HG03460 (cell line): Measurements from ENCODE around the gene CSNK2A1.
"Not testable (repeated sequence)": the region's sequence is repeated elsewhere in the genome, so short reads cannot be mapped to it uniquely, and the experiment has no call there.

Experiments
- ATAC-seq: cut with Tn5 transposase; IDR thresholded peaks from one replicate; pipeline ENCODE4 v1.9.1; 2021; ENCODE audit not compliant: unreplicated experiment

The CSNK2A1 gene

DNA sequence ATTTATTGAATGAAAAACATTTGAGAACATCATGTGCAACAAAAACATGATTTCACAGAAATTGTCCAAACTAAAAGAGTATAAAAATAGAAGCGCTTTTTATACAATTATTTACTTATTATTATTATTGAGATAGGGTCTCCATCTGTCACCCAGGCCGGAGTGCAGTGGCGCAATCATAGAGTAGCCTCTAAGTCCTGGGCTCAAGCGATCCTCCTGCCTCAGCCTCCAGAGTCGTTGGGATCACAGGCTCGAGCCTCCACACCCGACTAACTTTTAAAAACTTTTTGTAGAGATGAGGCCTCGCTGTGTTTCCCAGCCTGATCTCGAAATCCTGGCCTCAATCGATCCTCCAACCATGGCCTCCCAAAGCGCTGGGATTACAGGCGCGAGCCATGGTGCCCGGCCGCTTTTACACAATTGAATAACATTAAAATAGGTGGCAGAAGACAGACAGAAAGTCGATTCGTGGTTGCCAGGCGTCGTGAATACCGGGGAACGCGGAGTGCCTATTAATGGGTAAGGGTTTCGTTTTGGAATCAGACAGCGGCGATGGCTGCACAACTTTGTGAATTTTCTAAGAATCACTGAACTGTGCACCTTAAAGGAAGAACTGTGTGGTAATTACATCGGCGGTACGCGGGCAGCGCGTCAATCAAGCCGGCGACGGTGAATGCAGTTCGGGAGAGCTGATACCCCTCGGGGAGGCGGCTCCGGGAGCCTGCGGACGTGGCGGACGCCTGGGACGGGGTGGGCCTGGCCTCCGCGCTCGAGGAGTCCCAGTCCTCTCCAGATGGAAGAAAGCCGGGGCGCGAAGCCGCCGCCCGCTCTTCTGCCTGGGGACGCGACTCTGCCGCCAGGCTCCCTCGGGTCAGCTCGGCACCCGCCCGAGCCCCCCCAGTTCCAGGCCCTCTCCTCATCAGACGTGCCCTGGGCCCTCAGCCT, 82.1 kb downstream of the CSNK2A1 start:
- ATAC-seq: peak; percentile 21

DNA sequence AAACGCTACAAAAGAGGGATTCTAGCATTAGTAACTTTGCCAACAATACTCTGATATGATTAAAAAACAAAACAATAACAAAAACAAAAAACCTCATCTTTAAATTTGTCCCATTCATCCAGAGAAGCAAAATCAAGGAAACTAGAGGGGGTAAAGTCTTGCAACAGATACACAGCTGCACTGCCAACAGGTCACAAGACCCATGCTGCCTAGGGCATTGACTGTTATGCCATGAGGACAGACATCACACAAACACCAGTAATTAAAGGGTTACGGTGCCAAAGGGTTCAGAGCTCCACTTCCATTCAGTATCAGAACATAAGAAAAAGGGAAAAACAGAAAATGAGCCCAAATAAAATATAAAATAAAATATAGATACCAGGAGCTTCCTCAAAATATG, 82.9 kb downstream of the CSNK2A1 start:
- no peak for ATAC-seq

DNA sequence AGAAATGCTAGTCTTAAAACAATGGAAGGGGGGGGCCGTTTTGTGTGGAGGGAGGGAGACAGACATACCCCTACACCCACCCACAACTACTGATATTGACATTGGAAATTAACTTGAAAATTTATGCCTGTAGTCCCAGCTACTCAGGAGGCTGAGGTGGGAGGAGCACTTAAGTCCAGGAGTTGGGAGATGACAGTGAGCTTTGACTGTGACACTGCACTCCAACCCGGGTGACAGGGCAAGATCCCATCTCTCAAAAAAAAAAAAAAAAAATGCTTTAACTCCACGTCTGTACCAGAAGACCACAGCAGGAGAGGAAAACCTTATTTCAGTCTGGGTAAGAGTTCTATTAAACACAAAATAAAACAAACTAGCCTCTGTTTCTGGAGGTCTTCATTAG, 83.4 kb downstream of the CSNK2A1 start:
- ATAC-seq: no peak

DNA sequence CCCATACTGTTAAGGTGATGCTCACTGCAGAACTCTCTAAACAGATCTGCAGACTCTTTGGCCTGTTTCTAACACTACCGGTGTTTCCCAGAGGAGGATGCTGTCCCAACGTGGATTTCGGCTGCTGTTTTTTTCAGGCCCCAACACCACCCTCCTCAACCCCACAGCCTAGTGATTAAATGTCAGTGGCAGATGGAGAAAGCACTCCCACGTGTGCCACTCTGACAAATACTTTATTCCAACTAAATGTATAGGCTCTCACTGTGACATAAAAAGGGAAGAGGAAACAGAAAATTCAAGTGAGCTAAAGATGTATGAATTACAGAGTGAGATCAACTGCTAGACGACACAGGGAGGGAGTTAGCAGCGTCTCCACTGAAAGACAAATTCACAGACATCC, 84.8 kb downstream of the CSNK2A1 start:
- ATAC-seq: no peak

DNA sequence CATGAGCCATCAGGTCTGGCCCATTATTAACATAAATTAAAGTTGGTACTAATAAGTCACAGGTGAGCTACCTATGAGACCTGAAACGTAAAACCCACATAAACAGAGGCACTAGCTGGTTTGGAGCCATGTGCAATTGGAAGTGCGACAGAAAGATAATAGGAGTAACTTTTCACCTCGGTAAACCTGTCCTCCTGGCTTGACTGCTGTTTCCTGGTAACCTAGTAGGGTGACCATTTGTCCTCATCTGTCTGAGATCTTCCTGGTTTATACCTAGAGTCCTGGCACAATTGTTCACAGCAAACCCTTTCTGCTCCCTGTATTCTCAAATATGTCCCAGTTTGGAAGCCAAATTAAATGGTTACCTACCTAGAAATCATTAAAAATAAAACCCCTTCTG, 88.6 kb downstream of the CSNK2A1 start:
- no peak for ATAC-seq

DNA sequence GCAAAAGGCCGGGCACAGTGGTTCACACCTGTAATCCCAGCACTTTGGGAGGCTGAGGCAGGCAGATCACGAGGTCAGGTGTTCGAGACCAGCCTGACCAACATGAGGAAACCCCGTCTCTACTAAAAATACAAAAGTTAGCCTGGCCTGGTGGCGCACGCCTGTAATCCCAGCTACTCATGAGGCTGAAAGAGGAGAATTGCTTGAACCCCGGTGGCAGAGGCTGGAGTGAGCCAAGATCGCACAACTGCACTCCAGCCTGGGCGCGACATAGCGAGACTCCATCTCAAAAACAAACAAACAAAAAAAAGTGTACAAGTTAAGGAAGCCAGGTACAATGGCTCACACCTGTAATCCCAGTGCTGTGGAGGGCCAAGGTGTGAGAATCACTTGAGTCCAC, 91.6 kb downstream of the CSNK2A1 start:
- ATAC-seq: not testable (repeated sequence)

DNA sequence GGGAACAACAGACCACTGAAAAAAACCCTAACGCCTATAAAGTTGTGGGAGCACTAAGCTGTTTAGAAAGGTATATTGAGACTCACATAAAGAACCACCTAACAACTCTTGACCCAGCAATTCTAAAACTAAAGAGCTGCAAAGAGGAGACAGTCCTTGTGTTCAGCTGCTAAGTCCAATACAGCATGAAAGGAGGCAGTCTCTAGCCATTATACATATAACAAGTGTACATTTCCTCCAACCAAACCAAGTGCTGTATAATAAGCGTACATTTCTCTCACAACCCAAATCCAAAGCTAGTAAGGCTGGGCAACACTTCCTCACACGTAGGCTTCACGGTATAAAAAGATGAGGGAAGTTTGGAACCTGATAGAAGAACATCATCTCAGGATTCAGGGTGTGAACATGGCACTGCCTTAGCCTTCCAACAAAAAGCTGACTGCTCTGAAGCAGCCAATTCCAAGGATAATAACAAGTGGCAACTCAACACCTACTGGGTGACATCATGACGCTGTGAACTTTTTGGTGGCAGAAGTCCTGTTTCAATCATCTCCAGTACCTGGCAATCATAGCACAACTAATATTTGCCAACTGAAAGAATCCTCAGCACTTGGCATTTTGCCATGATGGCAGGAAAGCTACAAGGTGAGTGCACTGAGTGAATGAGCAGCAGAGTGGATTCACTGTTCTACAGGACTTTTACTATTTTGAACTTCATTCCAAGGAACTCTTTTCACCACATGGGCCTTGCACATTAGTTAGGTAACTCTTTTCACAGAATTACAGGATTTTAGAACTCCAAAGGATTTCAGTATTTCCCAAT, 97.9 kb downstream of the CSNK2A1 start:
- no peak for ATAC-seq

DNA sequence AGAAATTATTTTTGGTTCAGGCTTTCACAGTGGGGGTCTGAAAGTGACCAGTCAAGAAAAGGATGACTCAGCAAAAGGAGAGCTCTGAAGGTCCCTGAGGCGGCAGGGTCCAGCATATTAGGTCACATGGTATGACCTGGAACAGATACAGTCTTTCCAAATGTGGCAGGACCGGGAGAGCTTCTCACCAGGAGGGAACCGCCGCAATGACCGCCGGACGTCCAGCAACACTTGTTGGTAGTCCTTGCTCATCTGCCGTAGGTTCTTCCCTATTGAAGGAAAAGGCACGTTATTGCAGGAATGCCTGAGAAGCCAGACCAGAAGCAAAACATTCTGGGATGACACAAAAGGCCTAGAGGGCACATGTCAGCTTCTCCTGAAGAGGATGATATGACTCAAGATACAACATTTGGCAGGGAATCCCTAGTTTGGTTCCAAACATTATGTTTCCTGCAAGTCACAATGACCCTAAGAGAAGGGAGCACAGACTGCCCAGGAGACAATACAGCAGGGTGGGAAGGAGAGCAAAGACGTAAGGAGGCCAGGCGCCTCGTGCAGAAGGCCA, 98.6 kb downstream of the CSNK2A1 start:
- no peak for ATAC-seq

DNA sequence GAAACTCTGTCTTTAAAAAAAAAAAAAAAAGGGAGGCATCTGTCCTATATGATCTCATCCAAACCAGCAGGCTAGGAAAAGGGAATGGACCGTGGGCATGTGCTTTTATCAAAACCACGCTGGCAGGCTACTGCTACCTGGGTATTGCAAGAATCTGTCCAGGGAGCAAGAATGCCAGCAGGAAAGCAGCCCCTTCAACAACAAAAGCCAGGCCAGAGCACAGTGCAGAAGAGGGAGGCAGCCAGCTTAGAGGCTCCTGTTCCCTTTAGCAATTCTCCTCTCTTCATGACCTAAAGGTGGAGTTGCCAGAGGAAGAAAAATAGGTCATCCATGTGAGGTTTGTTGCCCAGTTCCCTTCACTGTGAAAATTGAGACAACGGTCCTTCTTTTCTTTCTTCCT, 99.5 kb downstream of the CSNK2A1 start:
- no peak for ATAC-seq

DNA sequence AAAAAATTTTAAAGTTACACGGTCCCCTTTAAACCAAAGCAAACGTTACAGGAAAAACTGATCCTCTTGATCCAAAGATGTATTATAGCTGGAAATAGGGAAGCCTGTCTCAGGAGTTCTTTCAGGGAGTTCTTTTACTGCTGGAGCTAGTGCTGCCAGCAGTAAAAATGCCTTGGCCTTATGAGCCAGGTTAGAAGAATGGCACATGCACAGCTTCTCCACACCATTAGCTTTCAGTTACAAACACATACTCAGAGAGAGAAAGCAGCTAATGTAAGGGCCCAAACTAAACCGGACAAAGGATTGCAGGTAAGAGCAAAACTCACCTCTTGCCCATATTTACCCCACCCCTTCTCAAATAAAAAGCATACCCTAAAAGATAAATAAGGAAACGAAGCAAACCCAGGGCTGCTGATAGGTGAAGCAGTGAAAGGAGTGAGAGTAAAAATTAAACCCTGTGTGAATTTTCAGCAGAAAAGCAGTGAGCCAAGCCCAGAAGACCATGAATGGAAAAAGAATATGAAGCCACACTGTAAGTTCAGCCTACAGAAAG, 100.3 kb downstream of the CSNK2A1 start:
- no peak for ATAC-seq

DNA sequence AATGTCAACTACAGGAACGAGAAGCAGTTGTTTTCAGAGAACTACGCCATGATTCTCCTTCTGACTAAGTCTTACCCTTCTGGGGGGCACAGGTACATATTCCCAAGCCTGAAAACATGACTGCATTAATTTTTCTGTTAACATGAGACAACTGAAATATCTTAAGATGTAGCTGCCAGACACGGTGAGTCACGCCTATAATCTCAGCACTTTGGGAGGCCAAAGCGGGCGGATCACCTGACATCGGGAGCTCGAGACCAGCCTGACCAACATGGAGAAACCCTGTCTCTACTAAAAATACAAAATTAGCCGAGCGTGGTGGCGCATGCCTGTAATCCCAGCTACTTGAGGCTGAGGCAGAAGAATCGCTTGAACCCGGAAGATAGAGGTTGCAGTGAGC, 103.0 kb downstream of the CSNK2A1 start:
- no peak for ATAC-seq

DNA sequence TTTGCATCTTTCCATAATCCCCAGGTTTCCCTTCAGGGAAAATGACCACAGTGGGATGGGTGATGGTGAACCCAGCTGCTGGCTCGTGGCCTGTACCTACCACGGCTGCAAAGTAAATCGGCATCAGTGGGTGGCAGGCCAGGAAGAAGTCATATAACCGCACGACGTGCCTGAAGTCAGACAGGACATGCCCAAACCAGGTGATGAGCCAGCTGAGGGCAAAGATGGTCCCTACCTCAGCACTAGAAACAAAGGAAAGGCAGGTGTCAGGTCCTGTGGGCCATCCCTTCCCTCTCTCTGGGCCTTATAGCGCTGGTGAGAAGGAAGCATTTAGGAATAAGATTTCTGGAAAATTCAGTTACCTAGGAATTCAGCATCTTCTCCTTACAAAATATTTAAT, 103.4 kb downstream of the CSNK2A1 start:
- ATAC-seq: no peak

DNA sequence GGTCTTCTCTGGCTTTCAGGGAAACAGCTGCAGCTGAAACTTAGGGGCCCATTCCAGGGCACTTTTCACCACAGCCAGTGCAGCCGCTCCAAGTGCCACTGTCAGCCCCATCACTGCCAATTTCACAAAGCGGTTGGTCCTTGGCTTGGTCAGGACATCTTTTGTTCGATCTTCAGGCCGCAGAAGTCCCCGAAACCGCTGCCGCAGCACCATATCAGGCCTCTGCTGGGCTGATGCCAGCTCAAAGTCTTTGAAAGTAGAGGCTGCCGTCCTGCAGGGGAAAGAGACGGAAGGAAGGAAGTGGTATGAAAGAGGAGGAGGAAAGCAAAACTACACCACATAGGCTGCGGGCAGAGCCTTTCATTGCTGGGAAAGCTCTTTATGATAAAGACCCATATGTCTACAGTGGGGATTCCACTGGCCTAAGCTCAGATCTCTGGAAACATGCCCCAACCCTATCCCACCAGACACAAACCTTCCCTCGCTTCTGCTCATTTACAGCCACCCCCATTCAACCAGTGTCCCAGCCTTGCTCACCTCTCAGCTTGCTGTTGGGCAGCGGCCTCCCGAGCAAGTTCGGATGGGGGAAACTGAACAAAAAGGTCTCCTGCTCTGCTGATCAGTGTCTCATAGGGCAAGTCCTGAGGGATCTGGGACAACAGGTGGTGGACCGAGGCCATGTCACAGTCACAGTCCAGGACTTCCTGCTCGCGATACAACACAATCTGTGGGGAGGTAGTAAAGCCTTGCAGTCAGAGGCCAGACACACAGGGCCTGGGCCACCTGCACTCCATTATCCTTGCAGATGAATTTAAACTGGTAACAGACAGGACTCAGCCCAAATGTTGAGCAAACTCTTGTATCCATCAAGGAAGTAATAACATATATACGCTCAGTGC, 104.8 kb downstream of the CSNK2A1 start:
- no peak for ATAC-seq

DNA sequence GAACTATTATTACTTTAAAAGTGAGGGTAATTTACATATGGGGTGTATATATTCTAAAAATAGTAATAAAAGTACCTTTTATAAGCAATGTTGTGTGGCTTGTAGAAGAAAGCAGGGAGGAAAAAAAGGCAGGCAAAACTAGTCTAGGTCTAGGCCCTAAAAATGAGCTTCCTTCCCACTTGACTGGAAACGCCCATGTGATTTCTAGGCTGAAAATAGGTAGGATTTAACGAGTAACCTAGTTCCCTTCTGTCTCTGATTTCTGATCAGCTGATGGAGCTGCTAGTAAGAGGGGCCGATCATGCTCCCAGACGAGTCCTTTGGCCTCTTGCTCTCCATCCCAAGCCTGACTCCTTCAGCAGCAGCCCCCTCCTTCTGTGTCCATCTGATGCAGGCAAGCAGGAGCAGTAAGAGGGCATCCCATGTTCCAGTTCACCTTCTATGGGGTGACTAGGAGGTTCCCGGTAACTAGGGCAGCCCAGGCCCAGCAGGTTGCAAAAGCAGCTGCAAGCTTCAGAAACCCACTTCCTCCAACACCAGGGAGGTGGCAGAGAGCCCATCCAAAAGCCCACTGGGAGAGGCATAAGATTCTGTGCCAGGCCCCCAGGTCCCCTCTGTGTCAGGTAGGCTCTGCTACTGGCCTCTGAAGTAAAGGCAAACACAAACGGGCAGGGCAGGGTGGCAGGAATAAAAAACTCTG, 105.7 kb downstream of the CSNK2A1 start:
- ATAC-seq: no peak

DNA sequence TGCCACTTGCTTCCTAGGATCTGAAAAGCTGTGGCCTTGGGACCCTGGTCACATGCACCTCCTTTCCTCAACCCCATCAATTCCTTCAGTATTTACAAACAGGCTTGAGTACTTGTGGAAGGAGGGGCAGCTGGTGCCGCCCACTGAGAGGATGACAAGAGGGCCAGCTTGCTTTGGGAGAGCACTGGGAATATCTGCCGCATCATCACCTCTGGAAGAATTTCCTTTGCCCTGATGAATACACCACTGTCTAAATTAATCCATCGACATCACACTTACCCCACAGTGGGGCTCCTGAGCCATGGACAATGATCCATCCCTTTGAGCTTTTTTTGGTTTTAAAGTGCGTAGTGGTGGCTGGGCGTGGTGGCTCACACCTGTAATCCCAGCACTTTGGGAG, 107.1 kb downstream of the CSNK2A1 start:
- ATAC-seq: no peak

DNA sequence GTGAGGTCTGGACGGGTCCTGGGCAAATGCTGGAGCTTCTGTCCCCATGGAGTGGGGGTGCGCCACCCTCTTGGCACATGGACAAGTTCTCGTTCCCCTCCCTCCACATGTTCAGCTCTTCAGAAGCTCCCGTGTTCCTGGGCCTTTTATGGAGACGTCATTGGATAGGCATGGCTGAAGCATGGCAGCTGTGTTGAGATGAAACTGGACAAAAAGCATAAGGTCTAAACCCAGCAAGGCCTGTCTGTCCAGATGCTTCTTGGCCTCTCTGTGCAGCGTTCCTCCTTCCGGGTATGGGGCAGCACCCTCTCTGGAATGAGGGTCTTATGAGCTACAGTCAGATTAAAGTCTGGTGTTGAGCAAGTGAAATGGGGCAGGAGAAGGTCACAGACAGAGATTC, 108.0 kb downstream of the CSNK2A1 start:
- ATAC-seq: no peak

DNA sequence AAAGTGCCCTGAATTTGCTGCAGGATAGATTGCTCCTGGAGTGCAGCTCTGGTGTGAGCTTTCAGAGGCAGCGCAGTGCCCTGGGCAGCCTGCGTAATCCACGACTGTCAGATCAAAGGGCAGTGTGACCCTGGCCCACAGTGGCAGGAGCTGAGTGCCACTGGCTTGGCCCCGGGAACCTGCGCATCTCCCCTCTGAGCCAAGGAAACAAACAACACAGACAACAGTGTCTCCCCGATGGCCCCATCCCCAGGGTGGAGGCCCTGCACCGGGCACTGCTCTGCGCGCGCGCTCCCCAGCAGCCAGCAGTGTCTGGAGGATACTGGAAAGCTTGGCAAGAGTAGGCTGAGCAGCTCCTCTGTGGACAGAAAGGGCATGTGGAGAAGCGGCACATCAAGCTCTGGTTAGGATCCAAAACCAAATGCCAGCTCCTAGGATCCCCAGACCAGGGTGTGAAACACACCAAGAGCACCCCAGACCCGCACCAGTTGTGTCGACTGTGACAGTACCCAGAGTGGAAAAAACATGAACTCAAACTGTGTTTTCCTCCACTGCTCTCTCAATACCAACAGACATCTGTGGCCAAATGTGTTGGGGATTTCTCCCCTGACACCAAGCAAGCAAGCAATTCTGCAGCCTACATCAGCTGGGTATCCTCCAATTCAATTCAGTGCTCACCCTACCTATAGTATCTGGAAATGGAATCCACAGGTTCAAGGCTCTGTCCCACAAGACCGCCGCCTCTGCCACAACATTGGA, 108.8 kb downstream of the CSNK2A1 start:
- ATAC-seq: no peak

DNA sequence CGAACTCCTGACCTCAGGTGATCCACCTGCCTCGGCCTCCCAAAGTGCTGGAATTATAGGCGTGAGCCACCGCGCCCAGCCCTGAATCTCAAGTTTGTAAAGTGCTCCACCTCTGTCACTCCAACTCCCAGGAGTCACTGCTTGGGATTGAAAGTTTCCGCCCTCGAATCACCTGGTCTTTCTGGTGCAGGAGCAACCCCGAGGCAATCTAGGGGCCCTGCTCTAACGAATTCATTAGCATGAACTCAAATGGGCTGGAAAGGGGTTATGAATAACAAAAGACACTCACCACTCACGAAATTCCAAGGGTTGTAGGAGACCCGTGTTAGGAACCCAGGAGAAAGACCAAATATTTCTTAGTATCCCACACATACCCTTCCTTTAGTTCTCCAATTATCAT, 109.4 kb downstream of the CSNK2A1 start:
- ATAC-seq: no peak

DNA sequence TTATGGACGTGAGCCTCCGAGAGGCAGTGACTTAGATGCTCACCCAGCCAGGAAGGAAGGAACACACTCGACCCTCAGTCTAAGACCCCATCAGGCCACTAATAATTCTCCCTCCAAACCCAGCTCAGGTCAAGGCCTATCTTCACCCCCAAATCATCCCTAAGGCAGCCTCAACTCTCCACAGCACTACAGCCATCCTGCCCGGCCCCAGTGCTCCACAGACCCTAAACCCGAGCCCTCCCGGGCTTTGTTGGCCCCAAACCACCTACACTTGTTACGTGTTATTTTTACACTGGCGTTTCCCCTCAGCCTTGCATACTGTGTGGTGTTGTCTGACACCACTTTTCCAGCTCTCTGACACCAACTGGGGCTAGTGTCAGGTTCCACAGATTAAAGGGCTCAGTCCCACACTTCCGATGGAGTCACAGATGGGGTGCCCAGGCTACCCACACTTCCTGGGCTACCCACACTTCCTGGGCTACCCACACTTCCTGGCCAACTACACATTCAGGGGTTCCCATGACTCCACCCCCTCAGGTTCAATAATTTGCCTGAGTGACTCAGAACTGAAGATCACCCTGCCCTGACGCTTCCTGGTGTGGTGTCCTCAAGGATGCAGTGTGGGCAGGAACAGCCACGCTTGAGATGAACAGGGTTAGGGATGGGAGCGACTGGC, 110.2 kb downstream of the CSNK2A1 start:
- ATAC-seq: peak; percentile 80
